ENCODE results near the gene MEGF11.

- TF ChIP-seq EP300 (IDR thresholded peaks at IDR 0.05; ENCODE audit: borderline replicate concordance in 1 of 2, low read depth in 1 of 2, low read length in 1 of 2) (no peak), FOXM1 (IDR thresholded peaks at IDR 0.05; ENCODE audit: low read depth) (no peak), POLR2AphosphoS5 (IDR thresholded peaks at IDR 0.05; ENCODE audit: low read depth, low read length) (no peak)
These were observed 3.9 kb downstream of the MEGF11 start for GRCh38 chr15:66249605-66250174.
